Activated CD4-positive, alpha-beta T cell treated with anti-CD3 and anti-CD28 coated beads, Interleukin-2, amount 10 ng/mL, durations not matched to agents 24 days and 14 days (primary cell): ENCODE data around the gene MPO. TPM values are rescaled to one million over a fixed set of nuclear protein-coding genes. Genes with fewer than 3 reads are reported as not detected.
A peak's percentile ranks its signal among the peaks of the same experiment; 100 is the strongest.

ENCODE experiments used
- DNase-seq: peaks from one replicate; pipeline ENCODE4 v3.0.0; 2022
- H3K27ac Mint-ChIP-seq: one replicate; pipeline ENCODE4 v1.8.0; 2022; ENCODE audit warnings: mild to moderate bottlenecking, mixed read lengths
- H3K27me3 Mint-ChIP-seq: one replicate; pipeline ENCODE4 v1.8.0; 2022; ENCODE audit warnings: mixed read lengths
- H3K36me3 Mint-ChIP-seq: one replicate; pipeline ENCODE4 v1.8.0; 2022; ENCODE audit warnings: low read depth, mild to moderate bottlenecking, mixed read lengths
- H3K4me1 Mint-ChIP-seq: one replicate; pipeline ENCODE4 v1.8.0; 2021; ENCODE audit warnings: mixed read lengths
- H3K4me3 Mint-ChIP-seq: one replicate; pipeline ENCODE4 v1.8.0; 2022; ENCODE audit warnings: mild to moderate bottlenecking, moderate library complexity, mixed read lengths
- H3K9me3 Mint-ChIP-seq: one replicate; pipeline ENCODE4 v1.8.0; 2021; ENCODE audit warnings: mixed read lengths
- intact Hi-C: fragments of 100-400 bp; cut with micrococcal nuclease; formaldehyde crosslinking; loops from one replicate; pipeline ENCODE4 v1.15.1; 2023
- total RNA-seq: library from RNA; stranded (reverse); gene quantifications from 2 replicates; pipeline ENCODE4 v1.2.3, GENCODE V29; 2022

The MPO gene
- total RNA-seq, 1 donor from 2014 or later, result not detected

- Mint-ChIP-seq H3K27me3 (peaks cover 17% of the 10 kb centered on the region), H3K36me3 (no peaks in the 10 kb centered on the region), H3K4me1 (no peaks in the 10 kb centered on the region), H3K4me3 (no peak overlapping the region), H3K9me3 (no peaks in the 10 kb centered on the region), H3K27ac (no peak overlapping the region)
- no peak for DNase-seq
- intact Hi-C loops, result no loop called here
These were observed 4.1 kb upstream of the MPO start for GRCh38 chr17:58284613-58285421.

- Mint-ChIP-seq H3K4me3 (no peak overlapping the region), H3K9me3 (no peaks in the 10 kb centered on the region), H3K4me1 (no peaks in the 10 kb centered on the region), H3K27ac (no peak overlapping the region), H3K27me3 (peaks cover 19% of the 10 kb centered on the region), H3K36me3 (no peaks in the 10 kb centered on the region)
- DNase-seq, result peak; percentile 51
- intact Hi-C loops, result no loop called here
These were observed 3.2 kb upstream of the MPO start for GRCh38 chr17:58283674-58284612.

- intact Hi-C loops, result no loop called here
- Mint-ChIP-seq H3K4me1 (no peaks in the 10 kb centered on the region), H3K27ac (no peak overlapping the region), H3K9me3 (no peaks in the 10 kb centered on the region), H3K36me3 (no peaks in the 10 kb centered on the region), H3K27me3 (peaks cover 23% of the 10 kb centered on the region), H3K4me3 (no peak overlapping the region)
- DNase-seq, result peak; percentile 50
These were observed 1.7 kb upstream of the MPO start for GRCh38 chr17:58282442-58282841.

- no peak overlapping the region for H3K4me3 Mint-ChIP-seq
- peak; percentile 51 for DNase-seq
- no peaks in the 10 kb centered on the region for H3K4me1 Mint-ChIP-seq
- no peak overlapping the region for H3K27ac Mint-ChIP-seq
- H3K27me3 Mint-ChIP-seq, result peaks cover 21% of the 10 kb centered on the region
- intact Hi-C loops, result no loop called here
- no peaks in the 10 kb centered on the region for H3K9me3 Mint-ChIP-seq
- H3K36me3 Mint-ChIP-seq, result no peaks in the 10 kb centered on the region
These were observed 826 bp upstream of the MPO start for GRCh38 chr17:58281511-58282011.

GRCh38 chr17:58279736-58280479 is 827 bp downstream of the MPO start:
- peaks cover 21% of the 10 kb centered on the region for H3K27me3 Mint-ChIP-seq
- no peak overlapping the region for H3K4me3 Mint-ChIP-seq
- peak; percentile 56 for DNase-seq
- H3K27ac Mint-ChIP-seq, result no peak overlapping the region
- no peaks in the 10 kb centered on the region for H3K9me3 Mint-ChIP-seq
- no peaks in the 10 kb centered on the region for H3K4me1 Mint-ChIP-seq
- intact Hi-C loops, result no loop called here
- no peaks in the 10 kb centered on the region for H3K36me3 Mint-ChIP-seq

- no peak overlapping the region for H3K27ac Mint-ChIP-seq
- no peaks in the 10 kb centered on the region for H3K36me3 Mint-ChIP-seq
- intact Hi-C loops, result no loop called here
- no peak for DNase-seq
- peaks cover 21% of the 10 kb centered on the region for H3K27me3 Mint-ChIP-seq
- H3K4me1 Mint-ChIP-seq, result no peaks in the 10 kb centered on the region
- no peak overlapping the region for H3K4me3 Mint-ChIP-seq
- no peaks in the 10 kb centered on the region for H3K9me3 Mint-ChIP-seq
These were observed 1.6 kb downstream of the MPO start for GRCh38 chr17:58279016-58279711.

- intact Hi-C loops, result no loop called here
- H3K9me3 Mint-ChIP-seq, result no peaks in the 10 kb centered on the region
- H3K4me3 Mint-ChIP-seq, result no peak overlapping the region
- DNase-seq, result no peak
- H3K4me1 Mint-ChIP-seq, result no peaks in the 10 kb centered on the region
- H3K27me3 Mint-ChIP-seq, result peaks cover 21% of the 10 kb centered on the region
- H3K36me3 Mint-ChIP-seq, result no peaks in the 10 kb centered on the region
- H3K27ac Mint-ChIP-seq, result no peak overlapping the region
These were observed 2.1 kb downstream of the MPO start for GRCh38 chr17:58278661-58279015.

- Mint-ChIP-seq H3K27me3 (peaks cover 21% of the 10 kb centered on the region), H3K36me3 (no peaks in the 10 kb centered on the region), H3K4me1 (no peaks in the 10 kb centered on the region), H3K9me3 (no peaks in the 10 kb centered on the region), H3K4me3 (no peak overlapping the region), H3K27ac (no peak overlapping the region)
- DNase-seq, result no peak
- intact Hi-C loops, result no loop called here
These were observed 2.7 kb downstream of the MPO start for GRCh38 chr17:58277802-58278595.

- intact Hi-C loops, result no loop called here
- H3K4me3 Mint-ChIP-seq, result no peak overlapping the region
- no peaks in the 10 kb centered on the region for H3K36me3 Mint-ChIP-seq
- peak; percentile 73 for DNase-seq
- no peaks in the 10 kb centered on the region for H3K4me1 Mint-ChIP-seq
- H3K27me3 Mint-ChIP-seq, result peaks cover 19% of the 10 kb centered on the region
- H3K9me3 Mint-ChIP-seq, result no peaks in the 10 kb centered on the region
- no peak overlapping the region for H3K27ac Mint-ChIP-seq
These were observed 3.5 kb downstream of the MPO start for GRCh38 chr17:58277107-58277801.

GRCh38 chr17:58276423-58276822 is 4.3 kb downstream of the MPO start:
- H3K27ac Mint-ChIP-seq, result no peak overlapping the region
- H3K4me3 Mint-ChIP-seq, result no peak overlapping the region
- H3K4me1 Mint-ChIP-seq, result no peaks in the 10 kb centered on the region
- peaks cover 19% of the 10 kb centered on the region for H3K27me3 Mint-ChIP-seq
- intact Hi-C loops, result no loop called here
- H3K36me3 Mint-ChIP-seq, result no peaks in the 10 kb centered on the region
- no peaks in the 10 kb centered on the region for H3K9me3 Mint-ChIP-seq
- no peak for DNase-seq

- intact Hi-C loops, result no loop called here
- Mint-ChIP-seq H3K9me3 (no peaks in the 10 kb centered on the region), H3K4me1 (no peaks in the 10 kb centered on the region), H3K27me3 (peaks cover 14% of the 10 kb centered on the region), H3K36me3 (no peaks in the 10 kb centered on the region), H3K4me3 (no peak overlapping the region), H3K27ac (no peak overlapping the region)
- no peak for DNase-seq
These were observed 5.3 kb downstream of the MPO start for GRCh38 chr17:58275417-58275816.

GRCh38 chr17:58273453-58274104 is 7.2 kb downstream of the MPO start:
- Mint-ChIP-seq H3K27me3 (peaks cover 6% of the 10 kb centered on the region), H3K27ac (no peak overlapping the region), H3K36me3 (no peaks in the 10 kb centered on the region), H3K4me1 (no peaks in the 10 kb centered on the region), H3K4me3 (no peak overlapping the region), H3K9me3 (no peaks in the 10 kb centered on the region)
- peak; percentile 49 for DNase-seq
- intact Hi-C loops, result no loop called here
